ENCODE results near the gene VSIG10. TPM values are rescaled to one million over a fixed set of nuclear protein-coding genes. Genes with fewer than 3 reads are reported as not detected.

VSIG10 gene
- total RNA-seq, 4 donors from 2014 or later: 9.3 to 22.1 (median 17.0) TPM

- Histone ChIP-seq H3K27ac (no peak overlapping the region), H3K36me3 (peaks cover 0 to 95% of the 10 kb centered on the region in 2 donors)
These were observed 69.2 kb downstream of the VSIG10 start for GRCh38 chr12:118034429-118035189.

DNA sequence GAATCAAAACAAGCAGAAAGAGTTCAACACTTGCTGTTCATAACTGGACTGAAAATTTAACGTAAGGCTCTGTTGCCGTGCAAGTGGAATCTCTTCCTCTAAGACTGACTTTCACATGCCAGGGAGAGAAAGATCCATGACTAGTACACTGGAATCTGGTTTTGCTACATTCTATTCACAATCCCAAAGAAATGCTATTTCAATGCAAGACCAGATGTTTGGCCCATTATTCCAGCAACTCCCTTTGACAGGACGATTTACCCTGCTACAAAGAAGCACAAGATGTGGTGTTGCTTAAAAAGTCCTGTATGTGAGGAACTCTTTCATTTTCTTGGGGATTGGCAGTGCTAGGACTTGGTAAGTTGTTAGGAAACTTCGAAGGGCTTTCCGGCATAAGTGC lies 69.9 kb downstream of the VSIG10 start:
- no peaks in the 10 kb centered on the region for H3K4me1 ChIP-seq
- TF ChIP-seq CTCF (IDR thresholded peaks at IDR 0.05 in 4 of 5, conservative IDR thresholded peaks at IDR 0.05 in 1 of 5): no peak
- TF ChIP-seq POLR2A (IDR thresholded peaks at IDR 0.05): no peak
- intact Hi-C loops (cut with DNase I; ENCODE audit: low total_unique reads) (no loop called here), in situ Hi-C loops (cut with MboI; ENCODE audit: low sequenced_read_pairs in 4 of 4) (no loop called here)
- ATAC-seq (no peak), DNase-seq (no peak)
- H3K9me3 ChIP-seq: no peaks in the 10 kb centered on the region
- H3K27ac ChIP-seq: no peak overlapping the region
- H3K36me3 ChIP-seq: peaks cover 0 to 89% of the 10 kb centered on the region in 2 donors
- H3K27me3 ChIP-seq: no peaks in the 10 kb centered on the region
- H3K4me3 ChIP-seq: no peak overlapping the region

More at GRCh38 chr12:118034429-118035189, 69.2 kb downstream of the VSIG10 start:
- no peak for DNase-seq
- no peaks in the 10 kb centered on the region for H3K4me1 ChIP-seq
- in situ Hi-C loops (cut with MboI; ENCODE audit: low sequenced_read_pairs in 4 of 4): no loop called here
- intact Hi-C loops (cut with DNase I; ENCODE audit: low total_unique reads): no loop called here
- no peak overlapping the region for H3K4me3 ChIP-seq
- TF ChIP-seq POLR2A (IDR thresholded peaks at IDR 0.05) (no peak), CTCF (IDR thresholded peaks at IDR 0.05 in 4 of 5, conservative IDR thresholded peaks at IDR 0.05 in 1 of 5) (peak in 2 of 5 experiments; percentile 10 to 25)
- ATAC-seq: no peak
- H3K9me3 ChIP-seq: no peaks in the 10 kb centered on the region
- H3K27me3 ChIP-seq: no peaks in the 10 kb centered on the region

DNA sequence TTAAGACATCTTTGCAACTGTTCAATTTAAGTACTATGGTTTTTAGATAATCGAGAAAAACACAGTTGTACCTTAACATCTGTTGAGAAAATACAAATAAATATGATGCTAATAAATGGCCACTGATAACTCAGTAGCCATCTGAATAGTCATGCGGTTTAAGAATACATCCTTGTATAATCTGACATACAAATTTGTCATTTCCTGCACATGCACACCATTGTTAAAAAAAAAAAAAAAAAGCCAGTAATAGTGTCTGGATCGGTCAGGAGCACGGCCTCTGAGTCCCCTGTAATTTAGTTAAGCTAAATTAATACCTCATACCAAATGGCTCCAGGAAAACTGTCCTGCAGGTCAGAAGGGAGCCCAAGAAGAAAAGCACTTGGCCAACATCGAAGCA lies 70.5 kb downstream of the VSIG10 start:
- Histone ChIP-seq H3K36me3 (peaks cover 0 to 84% of the 10 kb centered on the region in 2 donors), H3K9me3 (no peaks in the 10 kb centered on the region), H3K4me3 (no peak overlapping the region), H3K27me3 (no peaks in the 10 kb centered on the region), H3K4me1 (no peaks in the 10 kb centered on the region), H3K27ac (no peak overlapping the region)
- in situ Hi-C loops (cut with MboI; ENCODE audit: low sequenced_read_pairs in 4 of 4) (no loop called here), intact Hi-C loops (cut with DNase I; ENCODE audit: low total_unique reads) (no loop called here)
- TF ChIP-seq CTCF (IDR thresholded peaks at IDR 0.05 in 4 of 5, conservative IDR thresholded peaks at IDR 0.05 in 1 of 5) (no peak), POLR2A (IDR thresholded peaks at IDR 0.05) (no peak)
- ATAC-seq (no peak), DNase-seq (no peak)

GRCh38 chr12:118032188-118032587 lies 71.6 kb downstream of the VSIG10 start:
- ATAC-seq (no peak), DNase-seq (no peak)
- in situ Hi-C loops (cut with MboI; ENCODE audit: low sequenced_read_pairs in 4 of 4): no loop called here
- no peaks in the 10 kb centered on the region for H3K4me1 ChIP-seq
- no peaks in the 10 kb centered on the region for H3K27me3 ChIP-seq
- no peak for TF ChIP-seq CTCF (IDR thresholded peaks at IDR 0.05 in 4 of 5, conservative IDR thresholded peaks at IDR 0.05 in 1 of 5)
- TF ChIP-seq POLR2A (IDR thresholded peaks at IDR 0.05): no peak
- no peak overlapping the region for H3K27ac ChIP-seq
- no peaks in the 10 kb centered on the region for H3K9me3 ChIP-seq
- peaks cover 0 to 72% of the 10 kb centered on the region in 2 donors for H3K36me3 ChIP-seq
- intact Hi-C loops (cut with DNase I; ENCODE audit: low total_unique reads): no loop called here
- H3K4me3 ChIP-seq: no peak overlapping the region

All from gastrocnemius medialis (tissue), 4 donors.